OCI-LY1 (cell line): Measurements from ENCODE around the gene STMND1.

ENCODE experiments used
- H2AFZ ChIP-seq: fragments of 200-600 bp; sonication (generic), shearing (Covaris generic); 2 replicates; pipeline ENCODE4 v1.6.0; 2014; ENCODE audit warnings: antibody characterized with exemption, mild to moderate bottlenecking, low read length
- H3F3A ChIP-seq: fragments of 200-600 bp; sonication (generic), shearing (Covaris generic); 2 replicates; pipeline ENCODE4 v1.6.0; 2014; ENCODE audit warnings: mild to moderate bottlenecking, antibody characterized with exemption, low read length, moderate library complexity; ENCODE audit not compliant: insufficient read depth
- H3K27ac ChIP-seq: fragments of 200-600 bp; sonication (generic); 2 replicates; pipeline ENCODE4 v1.5.1; 2014; ENCODE audit warnings: low read length, mixed run types, mild to moderate bottlenecking, low read depth; ENCODE audit not compliant: poor library complexity, severe bottlenecking
- H3K27me3 ChIP-seq: fragments of 200-600 bp; sonication (generic); 2 replicates; pipeline ENCODE4 v1.6.0; 2014; ENCODE audit warnings: antibody characterized with exemption, mild to moderate bottlenecking, low read length, moderate library complexity; ENCODE audit not compliant: insufficient read depth
- H3K36me3 ChIP-seq: fragments of 200-600 bp; sonication (generic); 2 replicates; pipeline ENCODE4 v1.6.1; 2014; ENCODE audit warnings: mild to moderate bottlenecking, antibody characterized with exemption, low read length, moderate library complexity, mixed read lengths; ENCODE audit not compliant: insufficient read depth
- H3K4me1 ChIP-seq: fragments of 200-600 bp; sonication (generic); 2 replicates; pipeline ENCODE4 v1.5.1; 2014; ENCODE audit warnings: mild to moderate bottlenecking, low read length, moderate library complexity; ENCODE audit not compliant: insufficient read depth, severe bottlenecking
- H3K4me2 ChIP-seq: fragments of 200-600 bp; sonication (generic), shearing (Covaris generic); 2 replicates; pipeline ENCODE4 v1.6.1; 2014; ENCODE audit warnings: low read length
- H3K4me3 ChIP-seq: fragments of 200-600 bp; sonication (generic); 2 replicates; pipeline ENCODE4 v1.5.1; 2014; ENCODE audit warnings: low read length, low read depth, mild to moderate bottlenecking, mixed read lengths; ENCODE audit not compliant: poor library complexity, severe bottlenecking
- H3K79me2 ChIP-seq: fragments of 200-600 bp; shearing (Covaris generic); 2 replicates; pipeline ENCODE4 v1.6.1; 2016; ENCODE audit warnings: mixed run types, low read length, mixed read lengths; ENCODE audit not compliant: insufficient read depth
- H3K9ac ChIP-seq: fragments of 200-600 bp; sonication (generic), shearing (Covaris generic); 2 replicates; pipeline ENCODE4 v1.6.1; 2014; ENCODE audit warnings: mild to moderate bottlenecking, low read length, mixed read lengths
- H3K9me2 ChIP-seq: fragments of 200-600 bp; sonication (generic), shearing (Covaris generic); 2 replicates; pipeline ENCODE4 v1.6.1; 2014; ENCODE audit warnings: low read depth, mild to moderate bottlenecking, low read length, mixed read lengths
- H3K9me3 ChIP-seq: fragments of 200-600 bp; shearing (Covaris generic); 2 replicates; pipeline ENCODE4 v1.6.1; 2014; ENCODE audit warnings: low read length, mixed read lengths
- H4K20me1 ChIP-seq: fragments of 200-600 bp; sonication (generic), shearing (Covaris generic); 2 replicates; pipeline ENCODE4 v1.6.0; 2016; ENCODE audit warnings: mild to moderate bottlenecking, low read length; ENCODE audit not compliant: insufficient read depth
- EZH2 ChIP-seq: fragments of 200-600 bp; sonication (generic), shearing (Covaris generic); IDR thresholded peaks from 2 replicates; pipeline ENCODE4 v1.8.0; 2017; ENCODE audit warnings: borderline replicate concordance, mixed run types, mild to moderate bottlenecking, antibody characterized with exemption, low read length, moderate library complexity, mixed read lengths
- TF ChIP-seq, protein P1 (sequence below): fragments of 200-600 bp; sonication (generic), shearing (Covaris generic); IDR thresholded peaks from 2 replicates; pipeline ENCODE4 v1.5.1; 2017; ENCODE audit warnings: mild to moderate bottlenecking, antibody characterized with exemption, low read length, moderate library complexity, mixed read lengths

The STMND1 gene

DNA sequence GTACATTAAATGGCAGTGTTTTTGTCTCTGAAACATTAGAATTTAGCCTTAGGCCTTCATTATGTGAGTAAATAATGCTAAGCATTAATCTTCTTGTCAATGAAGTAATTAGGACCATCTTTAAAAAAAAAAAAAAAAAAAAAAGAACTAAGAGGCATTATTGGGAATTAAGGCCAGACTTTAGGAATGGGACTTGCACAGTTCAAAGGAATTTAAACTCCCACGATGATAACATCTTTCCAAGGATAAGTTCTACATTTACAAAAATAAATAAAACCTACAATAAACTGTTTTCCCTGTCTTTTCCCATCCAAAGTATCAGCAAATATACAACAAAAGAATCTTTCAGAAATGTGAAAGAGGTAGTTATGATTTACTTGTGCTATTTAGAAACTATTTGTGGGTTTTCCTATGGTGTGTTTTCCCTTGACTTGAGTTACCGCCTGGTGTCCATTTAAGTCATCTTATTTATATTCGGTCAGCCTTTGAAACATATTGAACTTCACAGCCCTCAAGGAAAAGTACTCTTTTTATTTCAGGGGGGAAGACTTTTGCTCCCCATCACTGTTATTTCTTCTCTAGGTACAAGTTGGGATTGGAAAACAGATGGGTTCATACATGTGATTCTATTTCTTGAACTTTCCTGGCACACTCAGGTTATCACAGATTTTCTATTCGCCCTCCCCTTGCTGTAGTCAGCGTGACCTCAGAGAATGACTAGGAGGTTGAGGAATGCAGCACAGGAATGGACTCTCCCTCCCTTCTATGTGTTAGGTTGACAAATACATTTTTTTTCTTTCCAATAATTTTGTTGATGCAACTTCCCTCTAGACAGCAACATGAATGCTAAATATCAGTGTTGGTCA lies 13.6 kb downstream of the STMND1 start:
- Histone ChIP-seq H3K4me1 (no peaks in the 10 kb centered on the region), H3F3A (no peaks in the 10 kb centered on the region), H3K9me2 (no peaks in the 10 kb centered on the region), H3K9ac (no peak overlapping the region), H3K27ac (no peak overlapping the region), H3K9me3 (no peaks in the 10 kb centered on the region), H3K4me2 (no peak overlapping the region), H3K79me2 (no peaks in the 10 kb centered on the region), H4K20me1 (no peaks in the 10 kb centered on the region), H3K36me3 (no peaks in the 10 kb centered on the region), H3K4me3 (no peak overlapping the region), H2AFZ (no peak overlapping the region), H3K27me3 (no peaks in the 10 kb centered on the region)
- TF ChIP-seq, protein P1, sequence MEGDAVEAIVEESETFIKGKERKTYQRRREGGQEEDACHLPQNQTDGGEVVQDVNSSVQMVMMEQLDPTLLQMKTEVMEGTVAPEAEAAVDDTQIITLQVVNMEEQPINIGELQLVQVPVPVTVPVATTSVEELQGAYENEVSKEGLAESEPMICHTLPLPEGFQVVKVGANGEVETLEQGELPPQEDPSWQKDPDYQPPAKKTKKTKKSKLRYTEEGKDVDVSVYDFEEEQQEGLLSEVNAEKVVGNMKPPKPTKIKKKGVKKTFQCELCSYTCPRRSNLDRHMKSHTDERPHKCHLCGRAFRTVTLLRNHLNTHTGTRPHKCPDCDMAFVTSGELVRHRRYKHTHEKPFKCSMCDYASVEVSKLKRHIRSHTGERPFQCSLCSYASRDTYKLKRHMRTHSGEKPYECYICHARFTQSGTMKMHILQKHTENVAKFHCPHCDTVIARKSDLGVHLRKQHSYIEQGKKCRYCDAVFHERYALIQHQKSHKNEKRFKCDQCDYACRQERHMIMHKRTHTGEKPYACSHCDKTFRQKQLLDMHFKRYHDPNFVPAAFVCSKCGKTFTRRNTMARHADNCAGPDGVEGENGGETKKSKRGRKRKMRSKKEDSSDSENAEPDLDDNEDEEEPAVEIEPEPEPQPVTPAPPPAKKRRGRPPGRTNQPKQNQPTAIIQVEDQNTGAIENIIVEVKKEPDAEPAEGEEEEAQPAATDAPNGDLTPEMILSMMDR, result no peak
- TF ChIP-seq EZH2, result no peak

DNA sequence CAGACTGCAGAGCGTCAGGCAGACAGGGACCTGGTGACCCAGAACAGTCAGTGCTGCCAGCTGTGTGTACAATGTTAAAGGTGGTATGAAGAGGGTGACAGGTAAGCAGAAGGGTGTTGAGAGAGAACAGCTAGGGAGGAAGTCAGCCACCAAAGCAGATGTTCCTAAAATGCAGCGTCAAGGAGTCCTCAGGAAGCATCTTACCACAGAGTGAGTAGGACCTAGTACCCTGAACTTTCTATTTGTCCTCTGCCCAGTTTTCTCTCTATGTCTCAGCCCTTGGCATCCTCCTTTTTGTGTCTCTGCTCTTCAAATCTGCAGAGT lies 14.2 kb downstream of the STMND1 start:
- Histone ChIP-seq H3K9ac (no peak overlapping the region), H3K36me3 (no peaks in the 10 kb centered on the region), H3K9me2 (no peaks in the 10 kb centered on the region), H3K27me3 (no peaks in the 10 kb centered on the region), H2AFZ (no peak overlapping the region), H3K79me2 (no peaks in the 10 kb centered on the region), H3K9me3 (no peaks in the 10 kb centered on the region), H4K20me1 (no peaks in the 10 kb centered on the region), H3K27ac (no peak overlapping the region), H3K4me3 (no peak overlapping the region), H3K4me1 (no peaks in the 10 kb centered on the region), H3F3A (no peaks in the 10 kb centered on the region), H3K4me2 (no peak overlapping the region)
- TF ChIP-seq, protein P1, result no peak
- no peak for TF ChIP-seq EZH2

DNA sequence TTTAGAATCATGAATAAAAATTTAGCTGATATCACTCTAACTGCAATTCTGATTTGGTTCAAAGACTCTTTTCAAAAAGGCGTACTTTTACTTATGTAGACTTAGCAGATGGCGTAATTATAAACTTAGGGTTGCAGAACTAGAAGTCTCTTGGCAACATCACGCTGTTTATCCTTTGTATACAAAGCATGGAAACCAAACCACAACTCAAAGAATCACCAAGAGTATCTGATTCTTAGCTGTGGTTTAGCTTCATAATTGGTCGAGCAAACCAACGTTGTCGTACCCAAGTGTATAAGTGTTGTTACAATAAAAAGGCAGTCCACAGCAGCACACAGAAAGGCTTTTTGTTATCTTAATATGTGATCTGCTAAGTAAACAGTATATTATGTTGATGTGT lies 18.2 kb downstream of the STMND1 start:
- H3F3A ChIP-seq, result no peaks in the 10 kb centered on the region
- no peak overlapping the region for H3K4me2 ChIP-seq
- no peaks in the 10 kb centered on the region for H3K79me2 ChIP-seq
- H4K20me1 ChIP-seq, result no peaks in the 10 kb centered on the region
- H3K9ac ChIP-seq, result no peak overlapping the region
- H3K9me2 ChIP-seq, result no peaks in the 10 kb centered on the region
- H3K4me3 ChIP-seq, result no peak overlapping the region
- no peaks in the 10 kb centered on the region for H3K4me1 ChIP-seq
- TF ChIP-seq, protein P1, result no peak
- no peak overlapping the region for H3K27ac ChIP-seq
- H3K36me3 ChIP-seq, result no peaks in the 10 kb centered on the region
- H3K27me3 ChIP-seq, result no peaks in the 10 kb centered on the region
- no peaks in the 10 kb centered on the region for H3K9me3 ChIP-seq
- H2AFZ ChIP-seq, result no peak overlapping the region
